Hepatocyte (in vitro differentiated cells): ENCODE measurements around the gene AGAP1.

Experiments used
- EZH2phosphoT487 ChIP-seq: fragments of 200-600 bp; sonication (generic); IDR thresholded peaks from one replicate; pipeline ENCODE4 v1.6.1; 2018; ENCODE audit warnings: antibody characterized with exemption, mild to moderate bottlenecking, low read depth, moderate library complexity; ENCODE audit not compliant: unreplicated experiment, severe bottlenecking
- TF ChIP-seq, protein P1 (sequence below): fragments of 200-600 bp; sonication (generic); IDR thresholded peaks from 2 replicates; pipeline ENCODE4 v1.5.1; 2016; ENCODE audit warnings: antibody characterized with exemption, mild to moderate bottlenecking; ENCODE audit not compliant: poor library complexity

GRCh38 chr2:235600406-235600805 is 106.6 kb downstream of the AGAP1 start:
- TF ChIP-seq, protein P1, sequence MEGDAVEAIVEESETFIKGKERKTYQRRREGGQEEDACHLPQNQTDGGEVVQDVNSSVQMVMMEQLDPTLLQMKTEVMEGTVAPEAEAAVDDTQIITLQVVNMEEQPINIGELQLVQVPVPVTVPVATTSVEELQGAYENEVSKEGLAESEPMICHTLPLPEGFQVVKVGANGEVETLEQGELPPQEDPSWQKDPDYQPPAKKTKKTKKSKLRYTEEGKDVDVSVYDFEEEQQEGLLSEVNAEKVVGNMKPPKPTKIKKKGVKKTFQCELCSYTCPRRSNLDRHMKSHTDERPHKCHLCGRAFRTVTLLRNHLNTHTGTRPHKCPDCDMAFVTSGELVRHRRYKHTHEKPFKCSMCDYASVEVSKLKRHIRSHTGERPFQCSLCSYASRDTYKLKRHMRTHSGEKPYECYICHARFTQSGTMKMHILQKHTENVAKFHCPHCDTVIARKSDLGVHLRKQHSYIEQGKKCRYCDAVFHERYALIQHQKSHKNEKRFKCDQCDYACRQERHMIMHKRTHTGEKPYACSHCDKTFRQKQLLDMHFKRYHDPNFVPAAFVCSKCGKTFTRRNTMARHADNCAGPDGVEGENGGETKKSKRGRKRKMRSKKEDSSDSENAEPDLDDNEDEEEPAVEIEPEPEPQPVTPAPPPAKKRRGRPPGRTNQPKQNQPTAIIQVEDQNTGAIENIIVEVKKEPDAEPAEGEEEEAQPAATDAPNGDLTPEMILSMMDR: no peak
- TF ChIP-seq EZH2phosphoT487: no peak
